Left cardiac atrium (tissue), 4 donors: ENCODE results near the gene EQTN. TPM values are rescaled to one million over a fixed set of nuclear protein-coding genes. Genes with fewer than 3 reads are reported as not detected.

ENCODE experiments used
- ATAC-seq, 2 donors: fragments of 200-7000 bp; cut with Tn5 transposase; one replicate each; pipeline ENCODE4 v1.9.1; 2020; ENCODE audit warnings: mild to moderate bottlenecking in 2 of 2, moderate library complexity in 2 of 2
- DNase-seq: peaks from one replicate; pipeline ENCODE4 v3.0.0-alpha.2; 2020
- intact Hi-C, 2 donors: fragments of 100-400 bp; cut with DNase I; formaldehyde crosslinking; loops; one replicate each; pipeline versions ENCODE4 v1.14.1 to v1.15.1; 2022 to 2023
- total RNA-seq, 2 donors: library from RNA; stranded (reverse); fragmentation: NEBNext Ultra II Directional; extraction: Animal tissue kit (Norgen Biotek cat#: 25700); gene quantifications; one replicate each; pipeline ENCODE4 v1.2.1, GENCODE V29; 2021
- donor health status: DM: no; HTN: yes; CAD: no.
- donor health status: DM: no; HTN: yes; CAD: no; lungs with severe emphysema.
- donor health status: DM: yes; HTN: yes; CAD: no.
- donor health status: Dilated cardiomyopathy.

Gene EQTN
- total RNA-seq, 2 donors from 2014 or later, result not detected

- DNase-seq (no peak), ATAC-seq (no peak)
- intact Hi-C loops, result no loop called here
Observed at GRCh38 chr9:27308691-27309390, 11.9 kb upstream of the EQTN start.

- intact Hi-C loops, result no loop called here
- DNase-seq, result no peak
- ATAC-seq, result no peak
Observed at GRCh38 chr9:27304521-27304920, 7.6 kb upstream of the EQTN start.

- ATAC-seq (no peak), DNase-seq (peak; percentile 25)
- intact Hi-C loops, result no loop called here
Observed at GRCh38 chr9:27303219-27303618, 6.3 kb upstream of the EQTN start.

- DNase-seq (no peak), ATAC-seq (no peak)
- intact Hi-C loops, result no loop called here
Observed at GRCh38 chr9:27293996-27294395, 3.0 kb downstream of the EQTN start.

- intact Hi-C loops, result no loop called here
- ATAC-seq (no peak), DNase-seq (no peak)
Observed at GRCh38 chr9:27292659-27293405, 4.1 kb downstream of the EQTN start.

- no peak for ATAC-seq
- no peak for DNase-seq
- intact Hi-C loops, result no loop called here
Observed at GRCh38 chr9:27291292-27291691, 5.7 kb downstream of the EQTN start.

- ATAC-seq, result no peak
- no peak for DNase-seq
- intact Hi-C loops, result no loop called here
Observed at GRCh38 chr9:27282269-27282668, 14.7 kb downstream of the EQTN start.

- ATAC-seq (peak in 1 of 2 donors; percentile 38), DNase-seq (no peak)
- intact Hi-C loops, result no loop called here
Observed at GRCh38 chr9:27280860-27281259, 16.1 kb downstream of the EQTN start.

GRCh38 chr9:27280249-27280648 lies 16.7 kb downstream of the EQTN start:
- DNase-seq, result no peak
- ATAC-seq, result no peak
- intact Hi-C loops, result no loop called here

GRCh38 chr9:27279611-27280010 lies 17.3 kb downstream of the EQTN start:
- ATAC-seq, result no peak
- no peak for DNase-seq
- intact Hi-C loops, result loop anchor here in 1 of 2 donors (10.0 kb wide), 1 partner anchor 245 kb away; no protein-coding TSS in a partner anchor

- no peak for ATAC-seq
- intact Hi-C loops, result loop anchor here in 1 of 2 donors (10.0 kb wide), 1 partner anchor 244 kb away; no protein-coding TSS in a partner anchor
Observed at GRCh38 chr9:27278374-27278773, 18.6 kb downstream of the EQTN start.

GRCh38 chr9:27276193-27277030 lies 20.5 kb downstream of the EQTN start:
- ATAC-seq, result peak in 1 of 2 donors; percentile 53
- intact Hi-C loops, result loop anchor here (2.0 to 10.0 kb wide), 2 partner anchors 242 kb away; no protein-coding TSS in a partner anchor
- no peak for DNase-seq

More at GRCh38 chr9:27278374-27278773, 18.6 kb downstream of the EQTN start:
- DNase-seq, result no peak

- intact Hi-C loops, result loop anchor here in 1 of 2 donors (10.0 kb wide), 1 partner anchor 238 kb away; no protein-coding TSS in a partner anchor
Observed at GRCh38 chr9:27273186-27273585, 23.8 kb downstream of the EQTN start.

GRCh38 chr9:27272103-27272502 lies 24.8 kb downstream of the EQTN start:
- DNase-seq, result no peak
- no peak for ATAC-seq
- intact Hi-C loops, result loop anchor here in 1 of 2 donors (10.0 kb wide), 1 partner anchor 237 kb away; no protein-coding TSS in a partner anchor

More at GRCh38 chr9:27273186-27273585, 23.8 kb downstream of the EQTN start:
- ATAC-seq, result no peak
- DNase-seq, result no peak

- no peak for DNase-seq
- intact Hi-C loops, result no loop called here
- no peak for ATAC-seq
Observed at GRCh38 chr9:27261517-27262211, 35.3 kb downstream of the EQTN start.

- ATAC-seq (no peak), DNase-seq (no peak)
- intact Hi-C loops, result no loop called here
Observed at GRCh38 chr9:27260789-27261516, 36.0 kb downstream of the EQTN start.

- no peak for DNase-seq
- ATAC-seq, result no peak
- intact Hi-C loops, result no loop called here
Observed at GRCh38 chr9:27258662-27259061, 38.3 kb downstream of the EQTN start.

- DNase-seq (no peak), ATAC-seq (no peak)
- intact Hi-C loops, result no loop called here
Observed at GRCh38 chr9:27248702-27249101, 48.2 kb downstream of the EQTN start.
